ENCODE measurements around the gene GRID2IP.

DNA sequence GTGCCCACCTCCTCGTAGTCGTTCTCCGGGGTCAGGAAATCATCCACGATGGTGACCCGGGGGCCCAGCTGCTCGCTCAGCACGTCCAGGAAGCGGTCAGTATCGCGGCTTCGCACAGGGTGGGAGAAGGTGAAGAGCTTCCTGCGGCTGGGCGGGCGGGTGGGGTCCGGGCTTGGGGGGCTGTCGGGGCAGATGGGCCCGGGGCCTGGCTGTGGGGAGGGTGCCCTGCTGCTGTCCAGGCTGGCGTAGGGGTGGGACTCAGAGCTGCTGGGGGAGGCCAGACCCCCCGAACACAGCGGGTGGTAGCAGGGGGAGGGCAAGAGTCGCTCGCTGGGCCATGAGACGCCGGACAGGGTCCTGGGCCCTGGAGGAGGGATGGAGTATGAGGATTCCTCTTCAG is 42.3 kb downstream of the GRID2IP start:
- TF ChIP-seq, protein P1, sequence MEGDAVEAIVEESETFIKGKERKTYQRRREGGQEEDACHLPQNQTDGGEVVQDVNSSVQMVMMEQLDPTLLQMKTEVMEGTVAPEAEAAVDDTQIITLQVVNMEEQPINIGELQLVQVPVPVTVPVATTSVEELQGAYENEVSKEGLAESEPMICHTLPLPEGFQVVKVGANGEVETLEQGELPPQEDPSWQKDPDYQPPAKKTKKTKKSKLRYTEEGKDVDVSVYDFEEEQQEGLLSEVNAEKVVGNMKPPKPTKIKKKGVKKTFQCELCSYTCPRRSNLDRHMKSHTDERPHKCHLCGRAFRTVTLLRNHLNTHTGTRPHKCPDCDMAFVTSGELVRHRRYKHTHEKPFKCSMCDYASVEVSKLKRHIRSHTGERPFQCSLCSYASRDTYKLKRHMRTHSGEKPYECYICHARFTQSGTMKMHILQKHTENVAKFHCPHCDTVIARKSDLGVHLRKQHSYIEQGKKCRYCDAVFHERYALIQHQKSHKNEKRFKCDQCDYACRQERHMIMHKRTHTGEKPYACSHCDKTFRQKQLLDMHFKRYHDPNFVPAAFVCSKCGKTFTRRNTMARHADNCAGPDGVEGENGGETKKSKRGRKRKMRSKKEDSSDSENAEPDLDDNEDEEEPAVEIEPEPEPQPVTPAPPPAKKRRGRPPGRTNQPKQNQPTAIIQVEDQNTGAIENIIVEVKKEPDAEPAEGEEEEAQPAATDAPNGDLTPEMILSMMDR (IDR thresholded peaks at IDR 0.05) = no peak
- TF ChIP-seq EZH2 (IDR thresholded peaks at IDR 0.05; ENCODE audit: borderline replicate concordance, insufficient read depth, low read depth, low read length, poor library complexity, severe bottlenecking) = no peak

Measured in B cell (primary cell).